ENCODE results near the gene DUSP22.

The DUSP22 gene

DNA sequence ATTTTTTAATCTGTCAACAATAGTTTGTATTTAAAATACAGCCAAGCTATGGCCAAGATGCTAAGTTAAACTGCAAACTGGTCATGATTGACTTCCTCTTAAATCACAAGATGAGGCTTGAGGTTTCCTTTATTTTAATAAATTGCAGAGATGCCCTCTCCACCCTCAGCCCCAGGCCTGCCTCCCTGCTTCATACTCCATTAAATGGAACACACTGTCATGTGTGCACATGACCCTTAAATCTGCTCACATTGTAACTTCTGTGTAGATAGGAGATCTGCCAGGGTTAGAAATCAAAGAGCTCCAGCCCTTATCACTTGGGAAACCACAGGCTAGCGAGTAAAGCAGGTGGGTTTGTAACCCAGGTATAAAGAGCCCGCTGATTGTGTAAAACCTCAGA, 20.8 kb downstream of the DUSP22 start:
- TF ChIP-seq, protein P1, sequence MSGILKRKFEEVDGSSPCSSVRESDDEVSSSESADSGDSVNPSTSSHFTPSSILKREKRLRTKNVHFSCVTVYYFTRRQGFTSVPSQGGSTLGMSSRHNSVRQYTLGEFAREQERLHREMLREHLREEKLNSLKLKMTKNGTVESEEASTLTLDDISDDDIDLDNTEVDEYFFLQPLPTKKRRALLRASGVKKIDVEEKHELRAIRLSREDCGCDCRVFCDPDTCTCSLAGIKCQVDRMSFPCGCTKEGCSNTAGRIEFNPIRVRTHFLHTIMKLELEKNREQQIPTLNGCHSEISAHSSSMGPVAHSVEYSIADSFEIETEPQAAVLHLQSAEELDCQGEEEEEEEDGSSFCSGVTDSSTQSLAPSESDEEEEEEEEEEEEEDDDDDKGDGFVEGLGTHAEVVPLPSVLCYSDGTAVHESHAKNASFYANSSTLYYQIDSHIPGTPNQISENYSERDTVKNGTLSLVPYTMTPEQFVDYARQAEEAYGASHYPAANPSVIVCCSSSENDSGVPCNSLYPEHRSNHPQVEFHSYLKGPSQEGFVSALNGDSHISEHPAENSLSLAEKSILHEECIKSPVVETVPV (CRISPR knock-in tag; IDR thresholded peaks at IDR 0.05), result no peak
- TF ChIP-seq RARB (CRISPR knock-in tag; IDR thresholded peaks at IDR 0.05) (no peak), ZFP30 (CRISPR knock-in tag; IDR thresholded peaks at IDR 0.05) (no peak), ARNTL (CRISPR knock-in tag; IDR thresholded peaks at IDR 0.05; ENCODE audit: borderline replicate concordance, low read depth) (no peak), ZFP3 (CRISPR knock-in tag; IDR thresholded peaks at IDR 0.05) (no peak), SNAI2 (CRISPR knock-in tag; IDR thresholded peaks at IDR 0.05) (no peak), ZNF70 (CRISPR knock-in tag; IDR thresholded peaks at IDR 0.05) (no peak), GLIS3 (CRISPR knock-in tag; IDR thresholded peaks at IDR 0.05) (no peak), TOX (CRISPR knock-in tag; IDR thresholded peaks at IDR 0.05; ENCODE audit: borderline replicate concordance) (no peak), ISL1 (CRISPR knock-in tag; IDR thresholded peaks at IDR 0.05) (no peak), BACH2 (CRISPR knock-in tag; IDR thresholded peaks at IDR 0.05; ENCODE audit: borderline replicate concordance) (no peak), TCF4 (CRISPR knock-in tag; IDR thresholded peaks at IDR 0.05; ENCODE audit: borderline replicate concordance) (no peak), OSR1 (CRISPR knock-in tag; IDR thresholded peaks at IDR 0.05) (no peak), PPARA (CRISPR knock-in tag; IDR thresholded peaks at IDR 0.05; ENCODE audit: borderline replicate concordance) (no peak)
- TF ChIP-seq, protein P2, sequence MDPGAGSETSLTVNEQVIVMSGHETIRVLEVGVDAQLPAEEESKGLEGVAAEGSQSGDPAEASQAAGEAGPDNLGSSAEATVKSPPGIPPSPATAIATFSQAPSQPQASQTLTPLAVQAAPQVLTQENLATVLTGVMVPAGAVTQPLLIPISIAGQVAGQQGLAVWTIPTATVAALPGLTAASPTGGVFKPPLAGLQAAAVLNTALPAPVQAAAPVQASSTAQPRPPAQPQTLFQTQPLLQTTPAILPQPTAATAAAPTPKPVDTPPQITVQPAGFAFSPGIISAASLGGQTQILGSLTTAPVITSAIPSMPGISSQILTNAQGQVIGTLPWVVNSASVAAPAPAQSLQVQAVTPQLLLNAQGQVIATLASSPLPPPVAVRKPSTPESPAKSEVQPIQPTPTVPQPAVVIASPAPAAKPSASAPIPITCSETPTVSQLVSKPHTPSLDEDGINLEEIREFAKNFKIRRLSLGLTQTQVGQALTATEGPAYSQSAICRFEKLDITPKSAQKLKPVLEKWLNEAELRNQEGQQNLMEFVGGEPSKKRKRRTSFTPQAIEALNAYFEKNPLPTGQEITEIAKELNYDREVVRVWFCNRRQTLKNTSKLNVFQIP (CRISPR knock-in tag; IDR thresholded peaks at IDR 0.05; ENCODE audit: borderline replicate concordance, low read depth), result no peak
- TF ChIP-seq, protein P3, sequence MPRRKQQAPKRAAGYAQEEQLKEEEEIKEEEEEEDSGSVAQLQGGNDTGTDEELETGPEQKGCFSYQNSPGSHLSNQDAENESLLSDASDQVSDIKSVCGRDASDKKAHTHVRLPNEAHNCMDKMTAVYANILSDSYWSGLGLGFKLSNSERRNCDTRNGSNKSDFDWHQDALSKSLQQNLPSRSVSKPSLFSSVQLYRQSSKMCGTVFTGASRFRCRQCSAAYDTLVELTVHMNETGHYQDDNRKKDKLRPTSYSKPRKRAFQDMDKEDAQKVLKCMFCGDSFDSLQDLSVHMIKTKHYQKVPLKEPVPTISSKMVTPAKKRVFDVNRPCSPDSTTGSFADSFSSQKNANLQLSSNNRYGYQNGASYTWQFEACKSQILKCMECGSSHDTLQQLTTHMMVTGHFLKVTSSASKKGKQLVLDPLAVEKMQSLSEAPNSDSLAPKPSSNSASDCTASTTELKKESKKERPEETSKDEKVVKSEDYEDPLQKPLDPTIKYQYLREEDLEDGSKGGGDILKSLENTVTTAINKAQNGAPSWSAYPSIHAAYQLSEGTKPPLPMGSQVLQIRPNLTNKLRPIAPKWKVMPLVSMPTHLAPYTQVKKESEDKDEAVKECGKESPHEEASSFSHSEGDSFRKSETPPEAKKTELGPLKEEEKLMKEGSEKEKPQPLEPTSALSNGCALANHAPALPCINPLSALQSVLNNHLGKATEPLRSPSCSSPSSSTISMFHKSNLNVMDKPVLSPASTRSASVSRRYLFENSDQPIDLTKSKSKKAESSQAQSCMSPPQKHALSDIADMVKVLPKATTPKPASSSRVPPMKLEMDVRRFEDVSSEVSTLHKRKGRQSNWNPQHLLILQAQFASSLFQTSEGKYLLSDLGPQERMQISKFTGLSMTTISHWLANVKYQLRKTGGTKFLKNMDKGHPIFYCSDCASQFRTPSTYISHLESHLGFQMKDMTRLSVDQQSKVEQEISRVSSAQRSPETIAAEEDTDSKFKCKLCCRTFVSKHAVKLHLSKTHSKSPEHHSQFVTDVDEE (CRISPR knock-in tag; IDR thresholded peaks at IDR 0.05), result no peak
- TF ChIP-seq, protein P4, sequence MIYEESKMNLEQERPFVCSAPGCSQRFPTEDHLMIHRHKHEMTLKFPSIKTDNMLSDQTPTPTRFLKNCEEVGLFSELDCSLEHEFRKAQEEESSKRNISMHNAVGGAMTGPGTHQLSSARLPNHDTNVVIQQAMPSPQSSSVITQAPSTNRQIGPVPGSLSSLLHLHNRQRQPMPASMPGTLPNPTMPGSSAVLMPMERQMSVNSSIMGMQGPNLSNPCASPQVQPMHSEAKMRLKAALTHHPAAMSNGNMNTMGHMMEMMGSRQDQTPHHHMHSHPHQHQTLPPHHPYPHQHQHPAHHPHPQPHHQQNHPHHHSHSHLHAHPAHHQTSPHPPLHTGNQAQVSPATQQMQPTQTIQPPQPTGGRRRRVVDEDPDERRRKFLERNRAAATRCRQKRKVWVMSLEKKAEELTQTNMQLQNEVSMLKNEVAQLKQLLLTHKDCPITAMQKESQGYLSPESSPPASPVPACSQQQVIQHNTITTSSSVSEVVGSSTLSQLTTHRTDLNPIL (CRISPR knock-in tag; IDR thresholded peaks at IDR 0.05; ENCODE audit: low read depth), result no peak
- TF ChIP-seq, protein P5, sequence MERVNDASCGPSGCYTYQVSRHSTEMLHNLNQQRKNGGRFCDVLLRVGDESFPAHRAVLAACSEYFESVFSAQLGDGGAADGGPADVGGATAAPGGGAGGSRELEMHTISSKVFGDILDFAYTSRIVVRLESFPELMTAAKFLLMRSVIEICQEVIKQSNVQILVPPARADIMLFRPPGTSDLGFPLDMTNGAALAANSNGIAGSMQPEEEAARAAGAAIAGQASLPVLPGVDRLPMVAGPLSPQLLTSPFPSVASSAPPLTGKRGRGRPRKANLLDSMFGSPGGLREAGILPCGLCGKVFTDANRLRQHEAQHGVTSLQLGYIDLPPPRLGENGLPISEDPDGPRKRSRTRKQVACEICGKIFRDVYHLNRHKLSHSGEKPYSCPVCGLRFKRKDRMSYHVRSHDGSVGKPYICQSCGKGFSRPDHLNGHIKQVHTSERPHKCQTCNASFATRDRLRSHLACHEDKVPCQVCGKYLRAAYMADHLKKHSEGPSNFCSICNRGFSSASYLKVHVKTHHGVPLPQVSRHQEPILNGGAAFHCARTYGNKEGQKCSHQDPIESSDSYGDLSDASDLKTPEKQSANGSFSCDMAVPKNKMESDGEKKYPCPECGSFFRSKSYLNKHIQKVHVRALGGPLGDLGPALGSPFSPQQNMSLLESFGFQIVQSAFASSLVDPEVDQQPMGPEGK (CRISPR knock-in tag; IDR thresholded peaks at IDR 0.05; ENCODE audit: borderline replicate concordance), result no peak
- ATAC-seq, result no peak

DNA sequence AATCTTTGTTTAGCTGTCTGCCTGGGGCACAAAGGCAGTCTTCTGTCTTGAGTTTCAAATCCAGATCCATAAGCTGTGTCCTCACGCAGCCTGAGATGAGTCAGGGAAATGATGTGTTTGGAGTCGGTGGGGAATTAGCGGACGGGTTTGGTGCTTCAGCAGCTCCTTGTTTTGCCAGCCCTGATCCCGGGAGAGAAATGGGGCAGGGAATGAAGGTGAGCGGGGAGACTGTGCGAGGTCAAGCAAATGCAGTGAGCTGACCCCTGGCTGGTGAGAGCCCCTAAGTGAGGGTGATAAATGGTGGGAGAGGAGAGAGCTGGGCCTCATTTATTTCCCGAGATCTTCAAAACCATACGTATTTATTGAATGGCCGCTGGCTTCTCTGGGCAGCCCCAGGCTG, 21.6 kb downstream of the DUSP22 start:
- no peak for TF ChIP-seq OSR1 (CRISPR knock-in tag; IDR thresholded peaks at IDR 0.05)
- TF ChIP-seq, protein P3 (CRISPR knock-in tag; IDR thresholded peaks at IDR 0.05), result no peak
- no peak for TF ChIP-seq BACH2 (CRISPR knock-in tag; IDR thresholded peaks at IDR 0.05; ENCODE audit: borderline replicate concordance)
- no peak for ATAC-seq
